ENCODE data around the gene AWAT1.
"Not testable (repeated sequence)": the region's sequence is repeated elsewhere in the genome, so short reads cannot be mapped to it uniquely, and the experiment has no call there.

AWAT1 gene

GRCh38 chrX:70234355-70234754 lies at the start of gene AWAT1:
Gene AWAT1 (plus strand): TSS chrX:70234655. CDS start chrX:70234696, 41 bp downstream.
- no peak for DNase-seq (ENCODE audit: low read depth)

- DNase-seq (ENCODE audit: low read depth), result no peak
These were observed 44.2 kb upstream of the AWAT1 start for GRCh38 chrX:70190225-70190624.

- DNase-seq (ENCODE audit: low read depth), result peak; percentile 54
These were observed 37.3 kb upstream of the AWAT1 start for GRCh38 chrX:70196961-70197720.

- no peak for DNase-seq (ENCODE audit: low read depth)
These were observed 32.7 kb upstream of the AWAT1 start for GRCh38 chrX:70201732-70202131.

GRCh38 chrX:70208479-70208878 lies 26.0 kb upstream of the AWAT1 start:
- peak; percentile 1 for DNase-seq (ENCODE audit: low read depth)

GRCh38 chrX:70209570-70209969 lies 24.9 kb upstream of the AWAT1 start:
- not testable (repeated sequence) for DNase-seq (ENCODE audit: low read depth)

GRCh38 chrX:70219938-70220764 lies 14.3 kb upstream of the AWAT1 start:
- DNase-seq (ENCODE audit: low read depth), result peak; percentile 58

- no peak for DNase-seq (ENCODE audit: low read depth)
These were observed 8.4 kb upstream of the AWAT1 start for GRCh38 chrX:70226048-70226447.

GRCh38 chrX:70226687-70227086 lies 7.8 kb upstream of the AWAT1 start:
- no peak for DNase-seq (ENCODE audit: low read depth)

GRCh38 chrX:70231666-70232065 lies 2.8 kb upstream of the AWAT1 start:
- DNase-seq (ENCODE audit: low read depth), result peak; percentile 65

GRCh38 chrX:70240751-70241150 lies 6.3 kb downstream of the AWAT1 start:
- DNase-seq (ENCODE audit: low read depth), result no peak

- DNase-seq (ENCODE audit: low read depth), result no peak
These were observed 7.0 kb downstream of the AWAT1 start for GRCh38 chrX:70241501-70241900.

GRCh38 chrX:70243601-70244000 lies 9.1 kb downstream of the AWAT1 start:
- DNase-seq (ENCODE audit: low read depth), result not testable (repeated sequence)

GRCh38 chrX:70244881-70245280 lies 10.4 kb downstream of the AWAT1 start:
- no peak for DNase-seq (ENCODE audit: low read depth)

- DNase-seq (ENCODE audit: low read depth), result no peak
These were observed 12.8 kb downstream of the AWAT1 start for GRCh38 chrX:70247252-70247651.

GRCh38 chrX:70252491-70252890 lies 18.0 kb downstream of the AWAT1 start:
- no peak for DNase-seq (ENCODE audit: low read depth)

GRCh38 chrX:70253377-70254062 lies 19.1 kb downstream of the AWAT1 start:
- no peak for DNase-seq (ENCODE audit: low read depth)

- DNase-seq (ENCODE audit: low read depth), result no peak
These were observed 19.6 kb downstream of the AWAT1 start for GRCh38 chrX:70254063-70254400.

GRCh38 chrX:70254909-70255308 lies 20.5 kb downstream of the AWAT1 start:
- no peak for DNase-seq (ENCODE audit: low read depth)

GRCh38 chrX:70255452-70255851 lies 21.0 kb downstream of the AWAT1 start:
- no peak for DNase-seq (ENCODE audit: low read depth)

- DNase-seq (ENCODE audit: low read depth), result no peak
These were observed 23.2 kb downstream of the AWAT1 start for GRCh38 chrX:70257423-70258288.

GRCh38 chrX:70260104-70260503 lies 25.6 kb downstream of the AWAT1 start, which contains the start of gene P2RY4:
Gene P2RY4 (minus strand): TSS chrX:70260204. CDS start chrX:70259624, 580 bp downstream.
- no peak for DNase-seq (ENCODE audit: low read depth)
